Vagina (tissue), 2 donors: ENCODE results near the gene TMEM190. TPM values are rescaled to one million over a fixed set of nuclear protein-coding genes. Genes with fewer than 3 reads are reported as not detected.
"Not testable (repeated sequence)": the region's sequence is repeated elsewhere in the genome, so short reads cannot be mapped to it uniquely, and the experiment has no call there.

Source experiments
- DNase-seq, 2 donors: peaks; one replicate each; pipeline ENCODE4 v3.0.0-alpha.2; 2017; ENCODE audit errors: extremely low spot score in 2 of 2
- H3K27ac ChIP-seq: fragments of 200-600 bp; sonication (generic); one replicate; pipeline ENCODE4 v1.5.1; 2019
- H3K27me3 ChIP-seq: fragments of 200-600 bp; sonication (generic); one replicate; pipeline ENCODE4 v1.5.1; 2019
- H3K36me3 ChIP-seq, 2 donors: fragments of 200-600 bp; sonication (generic); one replicate each; pipeline ENCODE4 v1.5.1; 2017 to 2019
- H3K4me1 ChIP-seq: fragments of 200-600 bp; sonication (generic); one replicate; pipeline ENCODE4 v1.5.1; 2019
- H3K4me3 ChIP-seq, 2 donors: fragments of 200-600 bp; sonication (generic); 1 replicate in 1 of 2; 2 replicates in 1 of 2; pipeline ENCODE4 v1.5.1; 2016 to 2019
- H3K9me3 ChIP-seq: fragments of 200-600 bp; sonication (generic); one replicate; pipeline ENCODE4 v1.5.1; 2019
- CTCF ChIP-seq, 3 experiments: fragments of 450-650 bp in 2 of 3; fragments of 200-600 bp in 1 of 3; sonication (generic) in 1 of 3; IDR thresholded peaks; one replicate each; pipeline ENCODE4 v1.5.1; 2017 to 2019; ENCODE audit warnings: antibody characterized with exemption in 3 of 3, mild to moderate bottlenecking in 2 of 3, moderate library complexity in 2 of 3
- POLR2A ChIP-seq, 2 donors: fragments of 450-650 bp; IDR thresholded peaks; one replicate each; pipeline ENCODE4 v1.6.1; 2017; ENCODE audit warnings: antibody characterized with exemption in 2 of 2, mild to moderate bottlenecking in 2 of 2, moderate library complexity in 2 of 2
- POLR2AphosphoS5 ChIP-seq, 2 donors: sonication (generic); formaldehyde crosslinking; IDR thresholded peaks; one replicate each; pipeline ENCODE4 v1.9.0; 2017; ENCODE audit warnings: antibody characterized with exemption in 2 of 2, mild to moderate bottlenecking in 2 of 2, low read depth in 1 of 2; ENCODE audit not compliant: insufficient read depth in 1 of 2
- intact Hi-C: fragments of 100-400 bp; cut with DNase I; formaldehyde crosslinking; loops from one replicate; pipeline ENCODE4 v1.15.1; 2023
- total RNA-seq: library from RNA; depleted of rRNA; stranded (reverse); fragments of >200 nt; gene quantifications from one replicate; pipeline ENCODE4 v1.2.3, GENCODE V29; 2016

Gene TMEM190
- total RNA-seq, 1 donor from 2014 or later = not detected

- no peaks in the 10 kb centered on the region for H3K27me3 ChIP-seq
- no peaks in the 10 kb centered on the region for H3K9me3 ChIP-seq
- peaks cover 25% of the 10 kb centered on the region for H3K4me1 ChIP-seq
- H3K27ac ChIP-seq = no peak overlapping the region
- H3K36me3 ChIP-seq = peaks cover 0 to 23% of the 10 kb centered on the region in 2 donors
- intact Hi-C loops = no loop called here
- no peak for TF ChIP-seq POLR2A (IDR thresholded peaks at IDR 0.05)
- TF ChIP-seq POLR2AphosphoS5 (IDR thresholded peaks at IDR 0.05; ENCODE audit: insufficient read depth in 1 of 2, low read depth in 1 of 2) = no peak
- no peak for TF ChIP-seq CTCF (IDR thresholded peaks at IDR 0.05)
- no peak for DNase-seq
- H3K4me3 ChIP-seq = no peak overlapping the region
Observed at GRCh38 chr19:55392820-55393761, 16.5 kb downstream of the TMEM190 start.

GRCh38 chr19:55398200-55398925, 21.7 kb downstream of the TMEM190 start:
- Histone ChIP-seq H3K36me3 (peaks cover 0 to 29% of the 10 kb centered on the region in 2 donors), H3K4me1 (peaks cover 7% of the 10 kb centered on the region), H3K9me3 (no peaks in the 10 kb centered on the region), H3K4me3 (no peak overlapping the region), H3K27me3 (no peaks in the 10 kb centered on the region), H3K27ac (no peak overlapping the region)
- intact Hi-C loops = no loop called here
- TF ChIP-seq POLR2AphosphoS5 (IDR thresholded peaks at IDR 0.05; ENCODE audit: insufficient read depth in 1 of 2, low read depth in 1 of 2) = no peak
- no peak for TF ChIP-seq POLR2A (IDR thresholded peaks at IDR 0.05)
- TF ChIP-seq CTCF (IDR thresholded peaks at IDR 0.05) = no peak
- no peak for DNase-seq

- peaks cover 10% of the 10 kb centered on the region for H3K4me1 ChIP-seq
- H3K27me3 ChIP-seq = no peaks in the 10 kb centered on the region
- H3K4me3 ChIP-seq = no peak overlapping the region
- no peak for DNase-seq
- intact Hi-C loops = loop anchor here (10.0 kb wide), 1 partner anchor 204 kb away; the partner anchor contains the start of genes ZNF524 and ZNF865
- no peak overlapping the region for H3K27ac ChIP-seq
- H3K36me3 ChIP-seq = peaks cover 0 to 42% of the 10 kb centered on the region in 2 donors
- TF ChIP-seq POLR2A (IDR thresholded peaks at IDR 0.05) = no peak
- H3K9me3 ChIP-seq = no peaks in the 10 kb centered on the region
Observed at GRCh38 chr19:55400281-55401087, 23.9 kb downstream of the TMEM190 start.

GRCh38 chr19:55401390-55401789, 24.8 kb downstream of the TMEM190 start:
- H3K27me3 ChIP-seq, DNase-seq, H3K4me3 ChIP-seq, H3K27ac ChIP-seq, H3K9me3 ChIP-seq: not testable (repeated sequence)
- Histone ChIP-seq H3K36me3 (peaks cover 0 to 48% of the 10 kb centered on the region in 2 donors), H3K4me1 (peaks cover 19% of the 10 kb centered on the region)
- intact Hi-C loops = loop anchor here (10.0 kb wide), 1 partner anchor 203 kb away; the partner anchor contains the start of genes ZNF524 and ZNF865

GRCh38 chr19:55402509-55402908, 25.9 kb downstream of the TMEM190 start:
- Histone ChIP-seq H3K27ac (no peak overlapping the region), H3K4me1 (peaks cover 27% of the 10 kb centered on the region), H3K4me3 (no peak overlapping the region), H3K27me3 (no peaks in the 10 kb centered on the region), H3K9me3 (no peaks in the 10 kb centered on the region), H3K36me3 (peaks cover 0 to 48% of the 10 kb centered on the region in 2 donors)
- no peak for DNase-seq
- intact Hi-C loops = loop anchor here (10.0 kb wide), 1 partner anchor 202 kb away; the partner anchor contains the start of genes ZNF524 and ZNF865
- TF ChIP-seq POLR2AphosphoS5 (IDR thresholded peaks at IDR 0.05; ENCODE audit: insufficient read depth in 1 of 2, low read depth in 1 of 2) = no peak
- TF ChIP-seq POLR2A (IDR thresholded peaks at IDR 0.05) = no peak
- no peak for TF ChIP-seq CTCF (IDR thresholded peaks at IDR 0.05)
